SU-DHL-6 (cell line): ENCODE data around the gene SSR4.

Experiments
- H2AFZ ChIP-seq: fragments of 200-600 bp; sonication (generic); 2 replicates; pipeline ENCODE4 v1.6.1; 2014; ENCODE audit warnings: low read depth, mild to moderate bottlenecking, moderate library complexity, mixed read lengths, antibody characterized with exemption, low read length; ENCODE audit not compliant: severe bottlenecking
- H3F3A ChIP-seq: fragments of 200-600 bp; shearing (Covaris generic); 2 replicates; pipeline ENCODE4 v1.6.0; 2016; ENCODE audit warnings: antibody characterized with exemption, mild to moderate bottlenecking; ENCODE audit not compliant: insufficient read depth
- H3K27ac ChIP-seq: fragments of 200-600 bp; sonication (generic); 2 replicates; pipeline ENCODE4 v1.5.1; 2016; ENCODE audit warnings: low read depth, mild to moderate bottlenecking, low read length, moderate library complexity, mixed read lengths
- H3K27me3 ChIP-seq: fragments of 200-600 bp; sonication (generic), shearing (Covaris generic); 2 replicates; pipeline ENCODE4 v1.6.0; 2014; ENCODE audit warnings: mild to moderate bottlenecking, low read length
- H3K36me3 ChIP-seq: fragments of 200-600 bp; sonication (generic); 2 replicates; pipeline ENCODE4 v1.6.1; 2014; ENCODE audit warnings: mild to moderate bottlenecking, low read length, mixed read lengths
- H3K4me2 ChIP-seq: fragments of 300-600, 200-600 bp; shearing (Covaris generic), sonication (generic); 2 replicates; pipeline ENCODE4 v1.6.0; 2014; ENCODE audit warnings: low read length, low read depth, mild to moderate bottlenecking; ENCODE audit not compliant: poor library complexity, severe bottlenecking
- H3K4me3 ChIP-seq: fragments of 200-600 bp; sonication (generic); 2 replicates; pipeline ENCODE4 v1.5.1; 2014; ENCODE audit warnings: antibody characterized with exemption, low read length, mild to moderate bottlenecking, mixed read lengths; ENCODE audit not compliant: insufficient read depth, poor library complexity, severe bottlenecking
- H3K79me2 ChIP-seq: fragments of 200-600 bp; sonication (generic); 2 replicates; pipeline ENCODE4 v1.6.1; 2014; ENCODE audit warnings: mild to moderate bottlenecking, low read length, moderate library complexity; ENCODE audit not compliant: insufficient read depth
- H3K9ac ChIP-seq: fragments of 200-600 bp; sonication (generic); 2 replicates; pipeline ENCODE4 v1.7.0; 2014; ENCODE audit warnings: mild to moderate bottlenecking, low read length
- H3K9me2 ChIP-seq: fragments of 200-600 bp; sonication (generic); replicated peaks from 2 replicates; pipeline ENCODE4 v1.6.1; 2014; ENCODE audit warnings: low read length; ENCODE audit not compliant: insufficient read depth
- H3K9me3 ChIP-seq: fragments of 200-600 bp; sonication (generic); 2 replicates; pipeline ENCODE4 v1.6.1; 2014; ENCODE audit warnings: low read length, mixed read lengths; ENCODE audit not compliant: insufficient read depth
- H4K20me1 ChIP-seq: fragments of 200-600 bp; sonication (generic); 2 replicates; pipeline ENCODE4 v1.6.1; 2014; ENCODE audit warnings: low read depth, mild to moderate bottlenecking, antibody characterized with exemption, low read length, moderate library complexity, mixed read lengths
- EZH2phosphoT487 ChIP-seq: fragments of 200-600 bp; sonication (generic), shearing (Covaris generic); conservative IDR thresholded peaks from 2 replicates; pipeline ENCODE4 v1.6.1; 2018; ENCODE audit warnings: mild to moderate bottlenecking, antibody characterized with exemption, low read length, moderate library complexity, mixed read lengths
- TF ChIP-seq, protein P1 (sequence below): fragments of 200-600 bp; sonication (generic); IDR thresholded peaks from one replicate; pipeline ENCODE4 v1.5.1; 2017; ENCODE audit warnings: antibody characterized with exemption, mild to moderate bottlenecking, low read length, moderate library complexity; ENCODE audit not compliant: insufficient read depth, poor library complexity, severe bottlenecking

The SSR4 gene

DNA sequence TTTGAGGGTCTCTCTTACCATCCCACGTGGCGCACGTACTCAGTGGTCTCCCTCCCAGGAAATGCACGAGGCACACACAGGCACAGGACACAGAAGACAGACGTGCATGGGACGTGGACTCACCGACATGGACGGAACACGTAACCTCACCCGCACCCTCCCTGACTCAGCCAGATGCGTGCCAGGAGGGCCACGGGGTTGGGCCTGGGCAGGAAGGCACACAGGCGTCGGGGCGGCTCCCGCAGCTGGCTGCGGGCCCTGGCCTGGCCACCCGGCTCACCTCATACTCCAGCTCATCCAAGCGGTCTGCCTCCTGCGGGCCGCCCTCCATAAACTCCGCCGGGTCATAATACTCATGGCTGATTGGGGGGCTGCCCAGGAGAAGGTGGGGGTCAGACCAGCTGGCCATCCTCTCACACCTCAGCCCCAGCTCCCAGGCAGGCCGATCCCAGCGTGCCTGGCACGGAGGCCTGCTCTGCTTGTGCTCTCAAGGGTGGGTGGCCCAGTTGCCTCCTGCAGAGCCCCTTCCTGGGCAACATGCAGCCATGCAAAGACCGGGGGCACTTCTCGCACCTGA lies 12.6 kb downstream of the SSR4 start:
- Histone ChIP-seq H3K27me3 (no peaks in the 10 kb centered on the region), H3K4me2 (no peak overlapping the region)

GRCh38 chrX:153807976-153808375 lies 13.5 kb downstream of the SSR4 start:
- H3F3A ChIP-seq, result no peaks in the 10 kb centered on the region
- no peaks in the 10 kb centered on the region for H3K79me2 ChIP-seq
- no peaks in the 10 kb centered on the region for H4K20me1 ChIP-seq
- H3K27ac ChIP-seq, result no peak overlapping the region
- H2AFZ ChIP-seq, result no peak overlapping the region
- H3K4me3 ChIP-seq, result no peak overlapping the region
- no peak overlapping the region for H3K9ac ChIP-seq
- no peaks in the 10 kb centered on the region for H3K36me3 ChIP-seq
- no peaks in the 10 kb centered on the region for H3K27me3 ChIP-seq
- no peaks in the 10 kb centered on the region for H3K9me3 ChIP-seq
- H3K4me2 ChIP-seq, result no peak overlapping the region
- TF ChIP-seq, protein P1, sequence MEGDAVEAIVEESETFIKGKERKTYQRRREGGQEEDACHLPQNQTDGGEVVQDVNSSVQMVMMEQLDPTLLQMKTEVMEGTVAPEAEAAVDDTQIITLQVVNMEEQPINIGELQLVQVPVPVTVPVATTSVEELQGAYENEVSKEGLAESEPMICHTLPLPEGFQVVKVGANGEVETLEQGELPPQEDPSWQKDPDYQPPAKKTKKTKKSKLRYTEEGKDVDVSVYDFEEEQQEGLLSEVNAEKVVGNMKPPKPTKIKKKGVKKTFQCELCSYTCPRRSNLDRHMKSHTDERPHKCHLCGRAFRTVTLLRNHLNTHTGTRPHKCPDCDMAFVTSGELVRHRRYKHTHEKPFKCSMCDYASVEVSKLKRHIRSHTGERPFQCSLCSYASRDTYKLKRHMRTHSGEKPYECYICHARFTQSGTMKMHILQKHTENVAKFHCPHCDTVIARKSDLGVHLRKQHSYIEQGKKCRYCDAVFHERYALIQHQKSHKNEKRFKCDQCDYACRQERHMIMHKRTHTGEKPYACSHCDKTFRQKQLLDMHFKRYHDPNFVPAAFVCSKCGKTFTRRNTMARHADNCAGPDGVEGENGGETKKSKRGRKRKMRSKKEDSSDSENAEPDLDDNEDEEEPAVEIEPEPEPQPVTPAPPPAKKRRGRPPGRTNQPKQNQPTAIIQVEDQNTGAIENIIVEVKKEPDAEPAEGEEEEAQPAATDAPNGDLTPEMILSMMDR, result no peak
- TF ChIP-seq EZH2phosphoT487, result no peak
- H3K9me2 ChIP-seq, result no peaks in the 10 kb centered on the region

More for the DNA sequence above, 12.6 kb downstream of the SSR4 start:
- Histone ChIP-seq H3F3A (no peaks in the 10 kb centered on the region), H3K9ac (no peak overlapping the region), H3K9me3 (no peaks in the 10 kb centered on the region), H3K79me2 (no peaks in the 10 kb centered on the region), H3K4me3 (no peak overlapping the region), H2AFZ (no peak overlapping the region), H3K36me3 (no peaks in the 10 kb centered on the region), H4K20me1 (no peaks in the 10 kb centered on the region), H3K27ac (no peak overlapping the region), H3K9me2 (no peaks in the 10 kb centered on the region)
- TF ChIP-seq, protein P1, result no peak
- no peak for TF ChIP-seq EZH2phosphoT487

GRCh38 chrX:153812220-153812619 lies 17.8 kb downstream of the SSR4 start:
- no peaks in the 10 kb centered on the region for H3K9me3 ChIP-seq
- H3K36me3 ChIP-seq, result no peaks in the 10 kb centered on the region
- no peak overlapping the region for H3K4me3 ChIP-seq
- no peaks in the 10 kb centered on the region for H3K9me2 ChIP-seq
- H3K4me2 ChIP-seq, result no peak overlapping the region
- no peak overlapping the region for H2AFZ ChIP-seq
- H3F3A ChIP-seq, result no peaks in the 10 kb centered on the region
- H3K27ac ChIP-seq, result no peak overlapping the region
- no peak overlapping the region for H3K9ac ChIP-seq
- no peaks in the 10 kb centered on the region for H3K79me2 ChIP-seq
- H3K27me3 ChIP-seq, result no peaks in the 10 kb centered on the region
- TF ChIP-seq, protein P1, result no peak
- no peak for TF ChIP-seq EZH2phosphoT487
- no peaks in the 10 kb centered on the region for H4K20me1 ChIP-seq
